ENCODE data around the gene VAV2. TPM values are rescaled to one million over a fixed set of nuclear protein-coding genes. Genes with fewer than 3 reads are reported as not detected.

The VAV2 gene
- total and polyA plus RNA-seq, 2 experiments from 2014 or later, result 8.1 to 28.9 TPM

- no peaks in the 10 kb centered on the region for H3F3A ChIP-seq (replicated peaks; ENCODE audit: low read depth)
- ATAC-seq (no peak), DNase-seq (ENCODE audit: low spot score) (no peak)
- no peaks in the 10 kb centered on the region for H3K27me3 ChIP-seq (ENCODE audit: insufficient read depth)
- peaks cover 48% of the 10 kb centered on the region for H3K79me2 ChIP-seq (replicated peaks; ENCODE audit: insufficient read depth)
- H3K36me3 ChIP-seq (ENCODE audit: insufficient read depth), result no peaks in the 10 kb centered on the region
- H3K27me3 Mint-ChIP-seq (ENCODE audit: insufficient read depth, low read depth, poor library complexity), result peaks cover 14% of the 10 kb centered on the region
- H3K9me3 Mint-ChIP-seq, result no peaks in the 10 kb centered on the region; the same call in 2 of the 3 replicates
- peaks cover 39% of the 10 kb centered on the region for H3K4me1 Mint-ChIP-seq
- no peak overlapping the region for H2AFZ ChIP-seq
- no peak overlapping the region for H3K4me3 Mint-ChIP-seq
- no peaks in the 10 kb centered on the region; the same call in 2 of the 3 replicates for H3K36me3 Mint-ChIP-seq (ENCODE audit: low read depth)
- H3K4me3 ChIP-seq, result no peak overlapping the region
- H3K9me2 ChIP-seq (ENCODE audit: insufficient read depth), result no peaks in the 10 kb centered on the region
- no peak overlapping the region for H3K4me2 ChIP-seq
- TF ChIP-seq REST (IDR thresholded peaks at IDR 0.05; ENCODE audit: unreplicated experiment) (no peak), CTCF (conservative IDR thresholded peaks at IDR 0.05; ENCODE audit: low read depth in 2 of 2) (no peak), ZNF462 (CRISPR knock-in tag; IDR thresholded peaks at IDR 0.05) (no peak), ZNF114 (CRISPR knock-in tag; IDR thresholded peaks at IDR 0.05) (no peak), ZNF331 (CRISPR knock-in tag; IDR thresholded peaks at IDR 0.05; ENCODE audit: low read depth) (no peak), CREB1 (CRISPR knock-in tag; IDR thresholded peaks at IDR 0.05; ENCODE audit: low read depth) (no peak), STAT1 (IDR thresholded peaks at IDR 0.05; ENCODE audit: unreplicated experiment) (no peak), ETS1 (IDR thresholded peaks at IDR 0.05) (no peak), EZH2phosphoT487 (IDR thresholded peaks at IDR 0.05; ENCODE audit: unreplicated experiment) (no peak), NANOG (IDR thresholded peaks at IDR 0.05; ENCODE audit: borderline replicate concordance) (no peak), JUNB (IDR thresholded peaks at IDR 0.05; ENCODE audit: unreplicated experiment) (no peak), POLR2AphosphoS5 (IDR thresholded peaks at IDR 0.05; ENCODE audit: low read depth) (no peak), EZH2 (IDR thresholded peaks at IDR 0.05; ENCODE audit: low read depth, unreplicated experiment) (no peak)
- no peaks in the 10 kb centered on the region; the same call in 1 of the 2 replicates for H4K20me1 ChIP-seq (replicated peaks; ENCODE audit: insufficient read depth)
- no peaks in the 10 kb centered on the region for H3K4me1 ChIP-seq (ENCODE audit: insufficient read depth)
- H3K27ac Mint-ChIP-seq, result no peak overlapping the region
- no peak overlapping the region for H3K27ac ChIP-seq (ENCODE audit: low read depth)
Observed at GRCh38 chr9:133879615-133880014, 112.5 kb downstream of the VAV2 start.

Measured in GM23338 (cell line).